Brain microvascular endothelial cell (primary cell): ENCODE results near the gene RAB5A.
A peak's percentile ranks its signal among the peaks of the same experiment; 100 is the strongest.
"Not testable (repeated sequence)": the region's sequence is repeated elsewhere in the genome, so short reads cannot be mapped to it uniquely, and the experiment has no call there.

Experiments used
- DNase-seq: peaks from one replicate; pipeline ENCODE4 v3.0.0-alpha.2; 2020
- H3K27ac ChIP-seq: fragments of 250-450 bp; sonication (Bioruptor Pico); 2 replicates; pipeline ENCODE4 v1.5.1; 2020; ENCODE audit warnings: mild to moderate bottlenecking, moderate library complexity
- H3K27me3 ChIP-seq: fragments of 250-450 bp; sonication (Bioruptor Pico); replicated peaks from 2 replicates; pipeline ENCODE4 v1.5.1; 2020; ENCODE audit warnings: mild to moderate bottlenecking
- H3K36me3 ChIP-seq: fragments of 250-450 bp; sonication (Bioruptor Pico); replicated peaks from 2 replicates; pipeline ENCODE4 v1.5.1; 2020; ENCODE audit warnings: mild to moderate bottlenecking
- H3K4me3 ChIP-seq: 2 replicates; pipeline ENCODE4 v1.5.1; 2011; ENCODE audit warnings: low read depth, mild to moderate bottlenecking, control low read depth, low read length, moderate library complexity
- in situ Hi-C: cut with HindIII; loops from 2 replicates; pipeline ENCODE4 v1.10.0; 2017; ENCODE audit warnings: low sequenced_read_pairs, low pct_ligation_motif_present
- TF ChIP-seq, protein P1 (sequence below): IDR thresholded peaks from 2 replicates; pipeline ENCODE4 v1.5.1; 2011; ENCODE audit warnings: low read depth, mild to moderate bottlenecking, moderate library complexity, low read length, control low read depth, inconsistent platforms; ENCODE audit errors: missing control alignments

RAB5A gene

DNA sequence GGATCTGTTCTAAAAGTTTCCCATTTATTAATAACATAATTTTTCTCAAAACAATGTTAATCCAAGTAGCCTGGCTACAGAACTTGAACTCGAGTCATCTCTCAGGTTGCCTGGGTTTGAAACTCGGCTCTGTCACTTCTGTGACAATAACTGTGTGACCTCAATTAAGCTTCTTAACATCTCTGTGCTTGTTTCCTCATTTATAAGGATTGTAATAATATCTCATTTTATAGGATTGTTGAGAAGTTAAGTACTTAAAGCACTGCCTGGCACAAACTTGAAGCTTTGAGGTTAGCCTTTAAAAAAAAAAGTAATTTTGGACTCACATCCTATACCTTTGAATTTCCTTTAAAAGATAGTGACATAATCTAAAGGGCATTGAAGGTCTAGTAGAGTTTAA, 3.4 kb downstream of the RAB5A start:
- no peak overlapping the region for H3K4me3 ChIP-seq
- TF ChIP-seq, protein P1, sequence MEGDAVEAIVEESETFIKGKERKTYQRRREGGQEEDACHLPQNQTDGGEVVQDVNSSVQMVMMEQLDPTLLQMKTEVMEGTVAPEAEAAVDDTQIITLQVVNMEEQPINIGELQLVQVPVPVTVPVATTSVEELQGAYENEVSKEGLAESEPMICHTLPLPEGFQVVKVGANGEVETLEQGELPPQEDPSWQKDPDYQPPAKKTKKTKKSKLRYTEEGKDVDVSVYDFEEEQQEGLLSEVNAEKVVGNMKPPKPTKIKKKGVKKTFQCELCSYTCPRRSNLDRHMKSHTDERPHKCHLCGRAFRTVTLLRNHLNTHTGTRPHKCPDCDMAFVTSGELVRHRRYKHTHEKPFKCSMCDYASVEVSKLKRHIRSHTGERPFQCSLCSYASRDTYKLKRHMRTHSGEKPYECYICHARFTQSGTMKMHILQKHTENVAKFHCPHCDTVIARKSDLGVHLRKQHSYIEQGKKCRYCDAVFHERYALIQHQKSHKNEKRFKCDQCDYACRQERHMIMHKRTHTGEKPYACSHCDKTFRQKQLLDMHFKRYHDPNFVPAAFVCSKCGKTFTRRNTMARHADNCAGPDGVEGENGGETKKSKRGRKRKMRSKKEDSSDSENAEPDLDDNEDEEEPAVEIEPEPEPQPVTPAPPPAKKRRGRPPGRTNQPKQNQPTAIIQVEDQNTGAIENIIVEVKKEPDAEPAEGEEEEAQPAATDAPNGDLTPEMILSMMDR: no peak
- H3K27me3 ChIP-seq: no peaks in the 10 kb centered on the region
- in situ Hi-C loops: no loop called here
- DNase-seq: no peak
- no peak overlapping the region for H3K27ac ChIP-seq
- peaks cover 19% of the 10 kb centered on the region for H3K36me3 ChIP-seq

DNA sequence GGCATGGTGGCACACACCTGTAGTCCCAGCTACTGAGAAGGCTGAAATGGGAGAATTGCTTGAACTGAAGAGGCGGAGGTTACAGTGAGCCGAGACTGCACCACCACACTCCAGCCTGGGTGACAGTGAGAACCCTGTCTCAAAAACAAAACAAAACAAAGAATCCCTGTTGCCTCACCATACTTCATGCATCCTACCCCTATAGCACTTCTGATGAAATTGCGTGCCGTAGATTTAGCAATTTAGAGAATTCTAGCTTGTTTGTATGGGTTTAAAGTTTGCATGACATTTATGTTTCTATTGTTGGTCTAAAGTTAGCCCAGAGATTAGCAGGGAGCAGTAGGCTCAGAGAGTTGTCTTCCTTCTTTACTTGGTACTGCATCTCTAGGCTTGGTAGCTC, 7.8 kb downstream of the RAB5A start:
- no peak overlapping the region for H3K4me3 ChIP-seq
- H3K27me3 ChIP-seq: no peaks in the 10 kb centered on the region
- TF ChIP-seq, protein P1: no peak
- no peak overlapping the region for H3K27ac ChIP-seq
- no peak for DNase-seq
- in situ Hi-C loops: no loop called here
- peaks cover 25% of the 10 kb centered on the region for H3K36me3 ChIP-seq

DNA sequence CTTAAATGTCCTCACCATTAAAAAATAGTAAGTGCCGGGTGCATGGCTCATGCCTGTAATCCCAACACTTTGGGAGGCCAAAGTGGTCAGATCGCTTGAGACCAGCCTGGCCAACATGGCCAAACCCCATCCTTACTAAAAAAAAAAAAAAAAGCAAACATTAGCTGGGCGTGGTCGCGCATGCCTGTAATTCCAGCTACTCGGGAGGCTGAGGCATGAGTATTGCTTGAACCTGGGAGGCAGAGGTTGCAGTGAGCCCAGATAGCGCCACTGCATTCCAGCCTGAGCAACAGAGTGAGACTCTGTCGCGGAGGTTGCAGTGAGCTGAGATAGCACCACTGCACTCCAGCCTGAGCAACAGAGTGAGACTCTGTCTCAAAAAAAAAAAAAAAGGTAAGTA, 10.5 kb downstream of the RAB5A start:
- H3K4me3 ChIP-seq, in situ Hi-C loops, H3K27ac ChIP-seq, H3K27me3 ChIP-seq: not testable (repeated sequence)
- DNase-seq: peak; percentile 8
- peaks cover 23% of the 10 kb centered on the region for H3K36me3 ChIP-seq

DNA sequence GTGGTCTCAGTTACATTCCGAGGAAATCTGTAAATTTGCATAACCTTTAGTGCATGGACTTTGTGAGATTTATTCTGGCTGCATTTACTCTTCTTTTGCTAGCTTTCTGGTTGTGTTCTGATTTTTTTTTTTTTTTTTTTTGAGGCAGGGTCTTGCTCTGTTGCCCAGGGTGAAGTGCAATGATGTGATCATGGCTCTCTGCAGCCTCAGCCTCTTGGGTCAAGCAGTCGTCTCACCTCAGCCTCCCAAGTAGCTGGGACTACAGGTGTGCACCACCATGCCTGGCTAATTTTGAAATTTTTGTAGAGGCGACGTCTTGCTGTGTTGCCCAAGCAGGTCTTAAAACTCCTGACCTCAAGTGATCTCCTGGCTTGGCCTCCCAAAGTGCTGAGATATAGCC, 12.6 kb downstream of the RAB5A start:
- H3K27ac ChIP-seq: no peak overlapping the region
- TF ChIP-seq, protein P1: no peak
- in situ Hi-C loops: no loop called here
- H3K4me3 ChIP-seq: no peak overlapping the region
- no peaks in the 10 kb centered on the region for H3K27me3 ChIP-seq
- H3K36me3 ChIP-seq: peaks cover 22% of the 10 kb centered on the region
- DNase-seq: no peak

DNA sequence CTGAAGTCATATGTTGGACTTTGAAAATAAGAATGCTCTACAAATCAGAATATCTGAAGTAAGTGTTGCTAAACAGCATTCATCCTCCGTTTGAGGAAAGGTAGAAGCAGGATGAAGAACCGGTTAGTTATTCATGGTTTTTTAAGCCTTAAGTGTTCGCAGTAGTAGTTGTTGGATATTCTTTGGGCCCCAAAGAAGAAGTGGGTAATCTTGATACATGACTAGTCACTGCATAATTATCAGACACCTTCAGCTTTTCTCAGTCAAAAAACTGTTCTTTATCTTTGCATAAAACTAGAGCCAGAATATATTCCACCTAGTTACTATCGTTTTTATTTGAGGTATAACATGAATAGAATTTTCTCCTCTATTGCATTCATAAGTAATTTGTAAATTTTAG, 13.8 kb downstream of the RAB5A start:
- in situ Hi-C loops: no loop called here
- DNase-seq: no peak
- H3K27me3 ChIP-seq: no peaks in the 10 kb centered on the region
- peaks cover 13% of the 10 kb centered on the region for H3K36me3 ChIP-seq
- H3K4me3 ChIP-seq: no peak overlapping the region
- H3K27ac ChIP-seq: no peak overlapping the region
- TF ChIP-seq, protein P1: no peak

DNA sequence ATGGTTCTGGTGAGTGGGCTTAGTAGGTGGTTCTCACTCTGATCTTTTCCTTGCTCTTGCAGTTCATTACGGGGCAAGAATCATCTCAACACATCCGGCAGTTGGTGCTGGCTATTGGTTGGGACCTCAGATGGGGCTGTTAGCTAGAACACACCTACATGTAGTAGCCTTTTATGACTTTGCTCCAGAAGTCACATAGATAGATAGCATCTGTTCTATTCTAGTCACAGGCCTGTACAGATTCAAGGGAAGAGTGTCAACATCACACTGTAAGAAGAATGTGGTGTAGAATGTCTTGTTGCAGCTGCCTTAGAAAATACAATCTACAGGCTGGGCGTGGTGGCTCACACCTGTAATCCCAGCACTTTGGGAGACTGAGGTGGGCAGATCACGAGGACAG, 15.1 kb downstream of the RAB5A start:
- Histone ChIP-seq H3K27me3 (no peaks in the 10 kb centered on the region), H3K27ac (no peak overlapping the region), H3K36me3 (peaks cover 8% of the 10 kb centered on the region), H3K4me3 (no peak overlapping the region)
- in situ Hi-C loops: no loop called here
- DNase-seq: no peak
- TF ChIP-seq, protein P1: no peak

DNA sequence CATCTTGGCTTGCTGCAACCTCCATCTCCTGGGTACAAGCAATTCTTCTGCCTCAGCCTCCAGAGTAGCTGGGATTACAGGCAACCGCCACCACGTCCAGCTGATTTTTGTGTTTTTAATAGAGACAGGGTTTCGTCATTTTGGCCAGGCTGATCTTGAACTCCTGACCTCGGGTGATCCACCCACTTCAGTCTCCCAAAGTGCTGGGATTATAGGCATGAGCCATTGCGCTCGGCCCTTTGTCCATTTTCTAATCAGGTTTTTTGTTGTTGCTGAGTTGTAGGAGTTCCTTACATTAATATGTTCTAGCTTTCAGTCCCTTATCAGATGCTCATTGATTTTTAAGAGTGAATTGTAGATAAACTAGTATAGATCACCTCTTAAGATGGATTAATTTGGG, 20.3 kb downstream of the RAB5A start:
- in situ Hi-C loops: no loop called here
- H3K4me3 ChIP-seq: no peak overlapping the region
- peaks cover 9% of the 10 kb centered on the region for H3K36me3 ChIP-seq
- TF ChIP-seq, protein P1: no peak
- no peak for DNase-seq
- H3K27ac ChIP-seq: no peak overlapping the region
- H3K27me3 ChIP-seq: no peaks in the 10 kb centered on the region
